ENCODE measurements around the gene TUBGCP5. TPM values are rescaled to one million over a fixed set of nuclear protein-coding genes. Genes with fewer than 3 reads are reported as not detected.

The TUBGCP5 gene
- total RNA-seq, 1 experiment from 2014 or later: 31.8 TPM

DNA sequence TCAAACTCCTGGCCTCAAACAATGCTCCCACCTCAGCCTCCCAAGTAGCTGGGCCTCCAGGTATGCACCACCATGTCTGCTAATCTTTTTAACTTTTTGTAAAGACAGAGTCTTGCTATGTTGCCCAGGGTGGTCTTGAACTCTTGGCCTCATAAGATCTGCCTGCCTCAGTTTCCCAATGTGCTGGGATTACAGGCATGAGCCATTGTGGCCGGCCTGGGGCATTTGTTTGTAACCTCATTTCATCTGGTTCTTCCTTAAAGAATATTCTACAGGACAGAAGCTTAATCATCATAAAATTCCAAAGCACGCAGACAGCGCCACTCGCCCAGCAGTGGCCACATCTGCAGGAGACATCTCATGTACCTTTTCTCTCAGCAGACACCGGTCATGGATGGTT, 35.6 kb downstream of the TUBGCP5 start:
- H3K4me1 ChIP-seq (ENCODE audit: insufficient read depth, low read length, poor library complexity, severe bottlenecking): no peaks in the 10 kb centered on the region
- intact Hi-C loops (cut with micrococcal nuclease; ENCODE audit: unreplicated experiment): no loop called here
- ChIA-PET CTCF (no interaction called here), POLR2A (ENCODE audit: low non-redundant PET) (no interaction called here)
- TF ChIP-seq EZH2 (IDR thresholded peaks at IDR 0.05; ENCODE audit: borderline replicate concordance, low read depth, low read length, poor library complexity, severe bottlenecking): no peak
- TF ChIP-seq, protein P1, sequence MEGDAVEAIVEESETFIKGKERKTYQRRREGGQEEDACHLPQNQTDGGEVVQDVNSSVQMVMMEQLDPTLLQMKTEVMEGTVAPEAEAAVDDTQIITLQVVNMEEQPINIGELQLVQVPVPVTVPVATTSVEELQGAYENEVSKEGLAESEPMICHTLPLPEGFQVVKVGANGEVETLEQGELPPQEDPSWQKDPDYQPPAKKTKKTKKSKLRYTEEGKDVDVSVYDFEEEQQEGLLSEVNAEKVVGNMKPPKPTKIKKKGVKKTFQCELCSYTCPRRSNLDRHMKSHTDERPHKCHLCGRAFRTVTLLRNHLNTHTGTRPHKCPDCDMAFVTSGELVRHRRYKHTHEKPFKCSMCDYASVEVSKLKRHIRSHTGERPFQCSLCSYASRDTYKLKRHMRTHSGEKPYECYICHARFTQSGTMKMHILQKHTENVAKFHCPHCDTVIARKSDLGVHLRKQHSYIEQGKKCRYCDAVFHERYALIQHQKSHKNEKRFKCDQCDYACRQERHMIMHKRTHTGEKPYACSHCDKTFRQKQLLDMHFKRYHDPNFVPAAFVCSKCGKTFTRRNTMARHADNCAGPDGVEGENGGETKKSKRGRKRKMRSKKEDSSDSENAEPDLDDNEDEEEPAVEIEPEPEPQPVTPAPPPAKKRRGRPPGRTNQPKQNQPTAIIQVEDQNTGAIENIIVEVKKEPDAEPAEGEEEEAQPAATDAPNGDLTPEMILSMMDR (conservative IDR thresholded peaks at IDR 0.05; ENCODE audit: low read depth, low read length): no peak
- H3K36me3 ChIP-seq (ENCODE audit: insufficient read depth, low read length, poor library complexity, severe bottlenecking): peaks cover 61% of the 10 kb centered on the region
- DNase-seq (ENCODE audit: low spot score): no peak
- no peaks in the 10 kb centered on the region for H3K27me3 ChIP-seq (replicated peaks; ENCODE audit: insufficient read depth, low read depth, low read length, poor library complexity)
- no TSS peak for BruUV-seq (replicated peaks)
- no peak overlapping the region for H3K27ac ChIP-seq (ENCODE audit: low read depth, low read length, poor library complexity, severe bottlenecking)
- no peaks in the 10 kb centered on the region for H3K9me3 ChIP-seq (ENCODE audit: low read depth, low read length, poor library complexity, severe bottlenecking)
- no peak overlapping the region for H3K4me3 ChIP-seq (ENCODE audit: low read depth, low read length, poor library complexity, severe bottlenecking)

DNA sequence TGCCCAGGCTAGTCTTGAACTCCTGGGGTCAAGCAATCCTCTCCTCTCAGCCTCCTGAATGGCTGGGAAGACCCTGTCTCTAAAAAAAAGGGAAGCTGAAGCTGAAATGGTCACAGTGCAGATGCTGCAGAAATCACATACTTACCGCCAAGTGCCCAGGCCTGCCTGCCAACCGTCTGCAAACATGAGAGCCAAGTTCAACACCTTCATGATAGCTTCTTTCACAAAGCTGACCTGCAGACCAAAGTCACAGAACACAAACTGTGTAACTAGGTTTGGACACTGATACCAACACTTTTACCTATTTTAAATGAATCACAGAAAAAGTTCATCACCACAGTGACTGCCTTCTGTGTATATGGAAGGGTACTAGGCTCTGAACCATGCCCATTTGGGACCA, 36.4 kb downstream of the TUBGCP5 start:
- CTCF ChIA-PET: no interaction called here
- no peaks in the 10 kb centered on the region for H3K4me1 ChIP-seq (ENCODE audit: insufficient read depth, low read length, poor library complexity, severe bottlenecking)
- H3K27me3 ChIP-seq (replicated peaks; ENCODE audit: insufficient read depth, low read depth, low read length, poor library complexity): no peaks in the 10 kb centered on the region
- H3K27ac ChIP-seq (ENCODE audit: low read depth, low read length, poor library complexity, severe bottlenecking): no peak overlapping the region
- POLR2A ChIA-PET (ENCODE audit: low non-redundant PET): no interaction called here
- no TSS peak for BruUV-seq (replicated peaks)
- H3K9me3 ChIP-seq (ENCODE audit: low read depth, low read length, poor library complexity, severe bottlenecking): no peaks in the 10 kb centered on the region
- DNase-seq (ENCODE audit: low spot score): no peak
- no peak for TF ChIP-seq EZH2 (IDR thresholded peaks at IDR 0.05; ENCODE audit: borderline replicate concordance, low read depth, low read length, poor library complexity, severe bottlenecking)
- TF ChIP-seq, protein P1 (conservative IDR thresholded peaks at IDR 0.05; ENCODE audit: low read depth, low read length): no peak
- intact Hi-C loops (cut with micrococcal nuclease; ENCODE audit: unreplicated experiment): no loop called here
- no peak overlapping the region for H3K4me3 ChIP-seq (ENCODE audit: low read depth, low read length, poor library complexity, severe bottlenecking)
- H3K36me3 ChIP-seq (ENCODE audit: insufficient read depth, low read length, poor library complexity, severe bottlenecking): peaks cover 59% of the 10 kb centered on the region

DNA sequence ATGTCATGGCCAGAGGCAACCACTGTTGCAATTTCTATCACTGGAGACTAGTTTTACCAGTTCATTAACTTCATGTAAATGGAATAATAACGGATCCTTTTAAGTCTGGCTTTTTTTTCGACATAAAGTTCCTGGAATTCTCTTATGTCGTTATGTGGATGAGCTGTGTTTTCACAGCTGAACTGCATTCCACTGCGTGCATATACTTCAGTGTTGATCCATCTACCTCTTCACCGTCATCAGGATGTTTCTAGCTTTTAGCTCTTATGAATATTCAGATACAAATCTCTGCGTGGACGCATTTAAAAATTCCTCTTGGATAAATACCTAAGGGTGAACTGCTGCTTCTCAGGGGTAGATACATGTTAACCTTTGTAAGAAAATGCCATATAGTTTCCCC, 43.6 kb downstream of the TUBGCP5 start:
- no peak overlapping the region for H3K27ac ChIP-seq (ENCODE audit: low read depth, low read length, poor library complexity, severe bottlenecking)
- intact Hi-C loops (cut with micrococcal nuclease; ENCODE audit: unreplicated experiment): no loop called here
- POLR2A ChIA-PET (ENCODE audit: low non-redundant PET): no interaction called here
- H3K4me3 ChIP-seq (ENCODE audit: low read depth, low read length, poor library complexity, severe bottlenecking): no peak overlapping the region
- no peaks in the 10 kb centered on the region for H3K9me3 ChIP-seq (ENCODE audit: low read depth, low read length, poor library complexity, severe bottlenecking)
- CTCF ChIA-PET: no interaction called here
- no TSS peak for BruUV-seq (replicated peaks)
- H3K4me1 ChIP-seq (ENCODE audit: insufficient read depth, low read length, poor library complexity, severe bottlenecking): no peaks in the 10 kb centered on the region
- DNase-seq (ENCODE audit: low spot score): no peak
- TF ChIP-seq, protein P1 (conservative IDR thresholded peaks at IDR 0.05; ENCODE audit: low read depth, low read length): no peak
- no peak for TF ChIP-seq EZH2 (IDR thresholded peaks at IDR 0.05; ENCODE audit: borderline replicate concordance, low read depth, low read length, poor library complexity, severe bottlenecking)
- no peaks in the 10 kb centered on the region for H3K27me3 ChIP-seq (replicated peaks; ENCODE audit: insufficient read depth, low read depth, low read length, poor library complexity)
- peaks cover 11% of the 10 kb centered on the region for H3K36me3 ChIP-seq (ENCODE audit: insufficient read depth, low read length, poor library complexity, severe bottlenecking)
